Hindlimb muscle (tissue), 1 donor: ENCODE results near the gene STMN1. TPM values are rescaled to one million over a fixed set of nuclear protein-coding genes. Genes with fewer than 3 reads are reported as not detected.

Experiments
- DNase-seq: peaks from one replicate; pipeline ENCODE4 v3.0.0-alpha.2; 2013
- polyA plus RNA-seq: library from polyadenylated mRNA; unstranded; fragments of 120-200 nt; gene quantifications from one replicate; pipeline ENCODE4 v1.2.1, GENCODE V29; 2013; ENCODE audit not compliant: insufficient read length

Gene STMN1
- polyA plus RNA-seq, 1 donor: 488 TPM

DNA sequence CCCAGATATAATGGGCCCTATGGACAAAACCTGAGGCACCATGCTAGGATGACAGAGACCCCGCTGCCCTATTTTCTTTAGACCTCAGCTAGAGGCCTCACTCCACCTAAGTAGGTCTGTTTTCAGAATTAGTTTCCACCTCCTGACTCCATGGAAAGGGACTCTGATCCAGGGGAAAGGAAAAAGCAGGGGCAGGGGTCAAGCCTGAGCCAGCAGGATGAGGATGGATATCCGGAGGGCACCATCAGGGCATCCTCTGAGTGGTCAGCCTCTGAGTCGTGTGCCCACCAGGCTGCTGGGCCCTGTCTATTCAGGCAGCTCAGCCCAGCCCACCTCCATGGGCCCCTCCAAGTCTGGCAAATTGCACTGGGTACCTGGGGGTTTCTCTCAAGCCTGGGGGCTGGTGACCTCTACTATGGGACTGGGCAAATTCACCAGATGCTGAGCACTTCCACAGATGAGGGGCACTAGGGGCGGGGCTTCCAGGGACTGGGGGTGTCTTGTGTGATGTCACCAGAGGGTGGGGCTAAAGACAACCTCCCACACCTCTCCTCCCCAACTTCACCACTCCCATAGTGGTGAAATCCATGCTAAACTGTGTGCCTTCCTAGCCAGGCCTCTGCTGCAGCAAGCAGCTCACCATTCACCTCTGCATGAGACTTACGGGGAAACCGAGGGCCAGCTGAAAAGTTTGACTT is 36.2 kb downstream of the STMN1 start:
- no peak for DNase-seq

DNA sequence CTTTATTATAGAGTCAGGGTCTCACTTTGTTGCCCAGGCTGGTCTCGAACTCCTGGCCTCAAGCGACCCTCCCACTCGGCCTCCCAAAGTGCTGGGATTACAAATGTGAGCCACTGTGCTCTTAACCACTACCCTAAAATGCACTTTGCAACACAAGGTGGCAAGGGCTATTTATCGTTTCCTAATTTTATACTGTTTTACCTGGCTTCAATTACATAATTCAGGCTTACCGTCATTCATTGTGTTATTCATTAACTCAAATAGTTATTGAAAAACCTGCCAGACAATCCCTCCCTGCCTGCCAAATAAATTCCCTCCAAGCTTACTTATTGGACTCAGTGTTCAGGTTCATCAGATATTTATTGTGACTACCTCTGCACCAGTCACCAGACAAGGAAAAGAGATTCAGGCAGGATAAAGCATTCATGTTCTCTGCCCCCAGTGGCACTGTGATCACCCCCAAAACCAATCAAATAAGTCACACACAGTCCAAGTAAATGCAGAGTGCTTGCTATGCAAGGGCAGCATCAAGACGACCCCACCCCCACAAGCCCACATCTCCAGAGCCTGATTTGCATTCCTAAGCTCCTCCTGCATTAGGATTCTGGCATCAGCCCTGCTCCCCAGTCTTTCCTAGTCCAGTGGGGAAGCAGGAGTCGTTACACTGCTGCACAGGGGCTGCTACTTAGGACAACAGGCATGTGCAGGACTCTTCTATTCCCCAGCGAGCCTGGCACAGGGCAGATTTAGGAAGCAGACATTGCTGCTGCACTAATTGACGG is 38.8 kb downstream of the STMN1 start:
- no peak for DNase-seq

DNA sequence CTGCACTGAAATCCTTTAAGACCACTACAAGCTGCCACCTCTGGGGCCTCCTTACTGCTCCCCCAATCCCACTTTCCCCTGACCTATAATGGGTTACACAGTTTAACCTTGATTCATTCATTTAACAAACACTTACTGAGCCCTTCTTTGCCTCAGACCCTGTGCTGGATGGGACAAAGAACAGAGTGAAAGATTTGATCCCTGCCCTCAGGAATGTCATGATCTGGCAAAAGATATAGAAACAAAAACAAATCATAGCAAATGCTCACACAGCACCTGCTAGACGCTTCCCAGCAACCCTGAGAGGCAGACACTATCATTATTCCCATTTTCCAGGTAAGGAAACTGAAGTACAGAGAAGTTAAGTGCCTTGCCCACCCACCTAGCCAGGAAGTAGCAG is 39.9 kb downstream of the STMN1 start:
- DNase-seq: no peak

- DNase-seq: no peak
Measured at GRCh38 chr1:25864434-25864833, 41.8 kb downstream of the STMN1 start.

DNA sequence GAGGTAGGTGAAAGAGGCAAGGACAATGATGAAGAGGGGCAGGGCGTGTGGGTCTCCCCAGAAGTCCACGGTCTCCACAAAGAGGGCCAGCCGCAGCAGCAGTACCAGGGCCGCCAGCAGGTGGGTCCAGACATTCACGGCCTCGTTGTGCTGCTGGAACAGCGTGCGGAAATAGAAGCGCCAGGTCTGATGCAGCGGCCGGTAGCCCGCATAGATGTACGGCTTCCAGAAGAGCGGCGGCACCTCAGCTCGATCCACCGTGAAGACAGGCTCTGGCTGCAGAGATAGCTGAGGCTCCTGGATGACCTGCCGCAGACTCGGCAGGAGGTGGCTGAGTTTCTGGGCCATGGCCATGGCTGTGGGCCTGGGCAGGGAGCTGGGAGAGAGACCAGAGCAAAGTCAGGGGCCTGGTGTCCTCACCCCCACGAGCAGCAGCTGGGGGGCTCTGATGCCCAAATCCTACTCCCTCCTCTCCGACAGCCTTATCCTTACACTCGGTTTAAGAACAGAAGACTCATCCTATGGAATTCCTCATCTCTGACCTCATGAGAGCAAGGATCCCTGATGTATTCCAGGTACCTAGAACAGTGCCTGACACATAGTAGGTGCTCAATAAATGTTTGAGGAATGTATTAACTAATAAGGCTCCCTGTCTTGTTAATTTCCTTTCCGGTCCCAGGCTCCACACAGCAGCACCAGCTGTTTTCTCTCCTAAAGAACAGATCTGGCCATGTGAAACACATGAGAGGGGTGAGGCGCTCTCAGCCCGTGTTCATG is 42.5 kb downstream of the STMN1 start:
- no peak for DNase-seq

DNA sequence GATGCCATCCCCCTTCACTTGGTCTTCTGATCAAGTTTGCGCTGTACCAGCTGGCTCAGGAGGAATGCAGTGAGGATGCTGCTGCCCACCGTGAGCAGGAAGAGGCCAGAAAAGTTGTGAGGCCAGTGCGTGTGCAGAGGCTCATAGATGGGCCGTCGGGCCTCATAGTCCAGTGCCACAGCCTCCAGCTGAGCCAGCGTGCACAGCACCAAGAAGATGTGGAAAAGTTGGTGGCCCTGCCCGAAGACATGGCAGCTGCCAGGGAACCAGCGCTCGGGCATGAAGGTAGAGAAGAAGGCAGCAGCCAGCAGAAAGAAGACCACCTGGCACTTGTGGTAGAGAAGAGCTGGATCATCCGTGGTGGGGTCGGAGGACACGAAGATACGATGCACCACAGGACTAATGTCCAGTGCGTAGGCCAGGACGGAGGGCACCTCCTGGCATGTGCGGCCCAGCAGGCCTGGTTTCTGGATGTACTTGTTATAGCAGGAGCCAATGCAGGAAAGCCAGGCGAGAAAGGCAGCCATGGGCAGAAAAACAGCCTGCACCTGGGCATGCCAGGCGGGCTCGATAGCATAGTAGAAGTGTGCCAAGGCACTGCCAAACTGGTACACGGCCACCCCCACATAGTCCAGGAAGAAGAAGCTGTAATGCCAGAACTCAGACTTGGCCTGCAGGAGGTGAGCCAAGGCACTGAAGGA is 43.3 kb downstream of the STMN1 start:
- DNase-seq: no peak

- DNase-seq: no peak
Measured at GRCh38 chr1:25861316-25862286, 44.6 kb downstream of the STMN1 start.

DNA sequence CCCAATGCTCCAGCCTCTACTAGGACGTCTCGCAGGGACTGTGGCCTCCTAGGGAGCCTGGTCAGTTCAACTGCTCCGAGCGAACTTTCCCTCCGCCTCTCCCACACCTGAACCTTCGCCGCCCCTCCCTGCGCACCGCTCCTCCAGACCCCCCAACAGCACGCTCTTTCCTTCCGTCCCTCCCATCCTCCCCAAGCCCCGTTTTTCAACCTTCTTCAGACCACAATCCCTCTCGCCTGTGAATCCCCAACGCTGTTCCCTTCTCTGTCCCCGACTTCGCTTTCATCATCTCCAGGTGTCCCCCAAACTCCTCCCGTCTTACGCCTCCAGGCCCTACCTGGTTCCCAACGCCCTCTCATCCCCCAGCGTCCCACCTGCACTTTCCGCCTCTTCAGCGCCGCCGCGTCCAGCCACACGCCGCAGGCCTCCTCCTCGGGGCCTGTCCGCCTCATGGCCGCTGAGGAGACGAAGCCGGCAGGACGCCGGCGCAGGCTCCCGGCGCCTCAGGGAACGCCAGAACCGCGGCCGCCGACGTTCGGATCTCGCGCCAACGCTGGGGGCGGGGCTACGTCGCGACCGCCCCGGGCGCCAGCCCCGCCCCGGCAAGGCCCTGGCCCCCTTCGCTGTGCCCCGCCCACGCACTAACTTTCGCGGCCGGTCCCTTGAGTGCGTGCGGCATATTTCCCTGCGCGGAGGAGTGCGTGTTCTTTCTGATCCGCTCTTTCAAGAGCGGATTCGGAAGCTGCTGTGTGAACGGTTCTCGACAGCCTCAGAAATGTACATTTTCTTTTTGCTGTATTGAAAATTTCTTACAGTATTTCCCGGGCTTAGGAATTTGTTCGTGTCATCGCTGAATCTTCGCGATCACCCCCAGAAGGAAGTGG is 47.1 kb downstream of the STMN1 start, which contains the start of gene AUNIP:
Gene AUNIP (minus strand): TSS at position 552 of the 884 bp plus-strand sequence. CDS start 100 bp downstream, at position 452.
- peak; percentile 89 for DNase-seq

GRCh38 chr1:25858494-25858893 is 47.7 kb downstream of the STMN1 start:
- no peak for DNase-seq

GRCh38 chr1:25856856-25857255 is 49.4 kb downstream of the STMN1 start:
- DNase-seq: no peak

- DNase-seq: no peak
Measured at GRCh38 chr1:25854554-25854953, 51.7 kb downstream of the STMN1 start.

Other genes with a start within 250 kb of the STMN1 start
- 58.5 TPM for gene SELENON, start 106.2 kb downstream of the STMN1 start, polyA plus RNA-seq
- 70.6 TPM for gene MTFR1L, start 86.5 kb downstream of the STMN1 start, polyA plus RNA-seq
- 0.92 TPM for gene AUNIP, start 47.0 kb downstream of the STMN1 start, polyA plus RNA-seq
- 8.8 TPM for gene PAQR7, start 30.7 kb downstream of the STMN1 start, polyA plus RNA-seq
- 87.9 TPM for gene PAFAH2, start 91.6 kb upstream of the STMN1 start, polyA plus RNA-seq
- gene EXTL1, start 115.4 kb upstream of the STMN1 start, polyA plus RNA-seq: 4.2 TPM
- 0.97 TPM for gene SLC30A2, start 139.7 kb upstream of the STMN1 start, polyA plus RNA-seq
- gene TRIM63, start 161.2 kb upstream of the STMN1 start, polyA plus RNA-seq: 50.3 TPM
- gene PDIK1L, start 205.4 kb upstream of the STMN1 start, polyA plus RNA-seq: 5.6 TPM